Measurements from ENCODE around the gene ELFN1.

ELFN1 gene

DNA sequence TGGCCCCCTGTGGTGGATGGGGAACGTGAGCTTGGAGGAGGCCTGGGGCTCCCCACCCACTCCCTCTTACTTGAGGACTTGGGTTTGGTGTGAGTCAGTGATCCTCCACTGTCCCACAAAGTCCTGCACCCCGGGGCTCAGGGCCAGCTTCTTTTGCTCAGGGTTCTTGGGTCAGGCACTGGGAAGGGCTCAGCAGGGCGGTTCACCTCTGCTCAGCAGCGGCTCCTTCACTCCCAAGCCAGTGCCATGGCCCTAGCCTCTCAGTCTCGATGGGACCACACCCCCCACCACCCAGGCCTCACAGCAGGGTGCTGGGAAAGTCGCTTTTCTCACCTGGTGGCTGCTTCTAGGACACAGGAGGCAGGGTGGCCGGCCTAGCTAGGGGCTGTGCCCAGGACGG lies 59.1 kb downstream of the ELFN1 start:
- DNase-seq = no peak

- DNase-seq = no peak
These were observed 59.7 kb downstream of the ELFN1 start for GRCh38 chr7:1729773-1730172.

- DNase-seq = no peak
These were observed 62.0 kb downstream of the ELFN1 start for GRCh38 chr7:1732072-1732471.

DNA sequence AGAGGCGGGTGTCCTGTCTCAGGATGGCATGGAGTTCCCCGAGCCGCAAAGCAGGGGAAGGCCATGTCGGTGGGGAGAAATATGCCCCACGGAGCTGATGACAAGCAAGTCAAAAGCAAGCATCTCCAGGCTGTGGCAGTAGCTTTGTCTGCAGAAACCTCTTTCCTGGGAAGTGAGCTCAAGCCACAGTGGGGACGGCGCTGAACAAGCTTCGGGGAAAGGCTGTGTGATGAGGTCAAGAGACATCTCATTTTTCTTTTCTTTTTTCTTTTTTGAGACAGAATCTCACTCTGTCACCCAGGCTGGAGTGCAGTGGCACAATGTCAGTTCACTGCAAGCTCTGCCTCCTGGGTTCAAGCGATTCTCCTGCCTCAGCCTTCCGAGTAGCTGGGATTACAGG lies 62.6 kb downstream of the ELFN1 start:
- no peak for DNase-seq

DNA sequence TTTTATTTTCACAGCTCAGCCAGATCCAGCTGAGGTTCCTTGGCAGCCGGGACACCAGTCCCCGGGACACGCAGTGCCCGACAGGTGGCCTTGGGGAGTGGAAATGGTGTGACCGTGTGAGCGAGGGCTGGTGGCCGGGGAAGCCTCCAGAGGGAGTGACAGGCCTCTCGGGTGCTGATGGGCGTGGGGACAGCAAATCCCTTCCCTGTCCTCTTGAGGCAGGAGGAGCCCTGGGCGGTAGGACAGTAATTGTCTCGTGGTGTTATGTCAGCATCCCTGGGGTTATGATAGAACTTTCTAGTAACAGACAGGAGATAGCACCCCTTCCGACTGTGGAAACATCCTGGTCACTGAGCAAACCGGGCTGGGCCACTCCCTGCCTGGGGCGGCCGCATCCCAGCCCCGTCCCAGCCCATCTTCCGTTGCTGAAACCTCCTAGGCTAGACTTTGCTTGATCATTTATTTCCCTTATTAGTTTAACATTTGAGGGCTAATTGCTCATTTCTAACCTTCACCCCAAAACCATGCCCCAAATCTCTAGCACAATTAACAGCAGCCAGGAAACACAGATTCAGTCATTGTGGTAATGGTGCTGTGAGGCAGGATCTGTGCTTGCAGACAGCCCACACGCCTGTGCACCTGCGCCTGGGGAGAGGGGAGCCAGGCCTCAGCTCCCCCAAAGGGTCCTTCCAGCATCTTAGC lies 63.3 kb downstream of the ELFN1 start:
- DNase-seq = no peak

GRCh38 chr7:1733908-1734730 lies 64.0 kb downstream of the ELFN1 start:
- no peak for DNase-seq

DNA sequence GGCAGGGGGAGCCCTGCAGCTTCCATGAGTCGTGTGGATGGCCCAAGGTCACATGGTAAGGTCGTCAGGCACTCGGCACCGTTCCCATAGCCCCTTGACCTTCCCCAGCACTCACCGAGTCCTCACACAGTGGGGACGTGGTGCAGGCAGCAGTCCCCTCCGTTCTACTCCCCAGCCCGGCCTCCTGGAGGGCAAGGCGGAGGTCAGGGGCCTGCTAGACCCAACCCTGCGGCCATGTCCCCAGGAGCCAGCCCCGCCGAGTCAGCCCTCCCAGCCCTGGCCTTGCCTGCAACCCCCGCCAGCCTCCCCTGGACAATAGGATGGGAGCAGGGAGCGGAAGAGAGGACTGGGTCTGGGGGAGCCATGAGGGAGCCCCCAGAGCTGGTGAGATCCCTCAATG lies 65.2 kb downstream of the ELFN1 start:
- DNase-seq = no peak

- no peak for DNase-seq
These were observed 65.9 kb downstream of the ELFN1 start for GRCh38 chr7:1735806-1736483.

- DNase-seq = no peak
These were observed 66.4 kb downstream of the ELFN1 start for GRCh38 chr7:1736484-1736817.

GRCh38 chr7:1736830-1737229 lies 66.8 kb downstream of the ELFN1 start:
- no peak for DNase-seq

GRCh38 chr7:1737523-1737922 lies 67.4 kb downstream of the ELFN1 start:
- DNase-seq = no peak

DNA sequence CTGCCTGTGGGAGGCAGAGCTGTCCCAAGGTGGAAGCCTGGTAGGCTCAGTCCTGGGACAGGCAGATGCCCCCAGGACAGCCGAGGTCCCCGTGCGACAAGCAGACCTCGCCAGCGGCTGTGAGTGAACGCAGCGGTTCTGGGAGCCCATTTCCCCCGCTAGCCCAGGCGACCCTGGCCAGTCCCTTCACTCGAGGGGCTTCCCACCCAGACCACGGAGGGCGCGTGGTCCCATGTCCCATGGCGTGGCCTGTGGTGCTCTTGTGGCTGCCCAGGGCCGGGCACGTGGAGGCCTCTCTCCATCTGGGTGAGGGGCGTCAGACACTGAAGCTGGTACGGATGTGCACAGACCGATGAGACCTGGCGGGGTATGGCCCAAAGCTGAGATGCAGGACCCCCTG lies 67.9 kb downstream of the ELFN1 start:
- no peak for DNase-seq

DNA sequence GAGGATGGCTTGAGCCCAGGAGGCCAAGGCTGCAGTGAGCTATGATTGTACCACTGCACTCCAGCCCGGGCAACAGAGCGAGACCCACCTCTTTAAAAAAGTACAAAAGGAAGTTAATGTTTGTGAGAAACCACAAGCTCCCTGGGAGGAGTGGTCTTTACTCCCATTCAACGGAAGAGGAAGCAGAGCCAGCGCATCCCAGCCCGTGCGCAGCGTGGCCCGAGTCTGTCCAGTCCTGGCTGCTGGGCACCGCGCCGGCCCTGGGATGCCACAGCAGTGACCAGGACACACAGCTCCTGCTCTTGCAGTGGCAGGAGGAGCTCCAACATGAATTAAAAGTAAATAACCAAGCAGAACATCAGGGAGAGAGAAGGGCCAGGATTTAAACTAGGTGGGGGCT lies 68.4 kb downstream of the ELFN1 start:
- DNase-seq = no peak

DNA sequence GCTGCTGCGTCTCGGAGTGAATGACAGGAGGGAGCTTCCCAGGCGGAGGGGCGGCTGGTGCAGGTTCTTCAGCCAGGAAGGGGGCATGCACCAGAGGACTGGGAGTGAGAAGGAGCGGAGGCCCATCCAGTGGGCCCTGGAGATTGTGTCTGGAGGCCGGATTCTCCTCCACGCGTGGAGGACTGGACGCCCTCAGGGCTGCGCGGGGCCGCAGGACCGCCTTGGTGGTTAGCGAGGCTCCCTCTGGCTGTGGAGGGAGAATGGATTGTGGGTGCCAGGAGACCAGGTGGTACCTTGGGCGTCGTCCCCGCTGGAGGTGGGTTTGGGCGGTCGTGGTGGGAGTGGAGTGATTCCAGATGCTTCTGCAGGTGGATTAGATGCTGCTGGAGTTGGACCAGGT lies 68.9 kb downstream of the ELFN1 start:
- no peak for DNase-seq

DNA sequence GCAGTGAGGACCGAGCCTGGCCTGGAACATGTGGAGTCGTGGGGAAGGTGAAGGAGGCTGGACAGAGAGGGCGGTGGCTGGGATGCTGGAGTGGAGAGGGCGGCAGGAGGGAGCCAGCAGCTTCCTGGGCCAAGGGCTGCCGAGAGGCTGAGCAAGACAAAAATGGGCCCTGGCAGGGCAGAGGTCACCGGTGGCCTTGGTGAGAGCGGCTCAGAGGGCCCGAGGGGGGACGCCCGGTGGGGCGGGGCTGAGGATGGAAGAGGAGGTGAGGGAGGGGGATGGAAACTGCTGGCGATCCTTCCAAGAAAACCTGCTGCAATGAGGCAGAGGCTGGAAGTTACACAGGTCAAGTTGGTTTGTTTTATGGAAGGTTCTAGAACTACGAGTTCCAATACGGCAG lies 69.5 kb downstream of the ELFN1 start:
- DNase-seq = no peak

DNA sequence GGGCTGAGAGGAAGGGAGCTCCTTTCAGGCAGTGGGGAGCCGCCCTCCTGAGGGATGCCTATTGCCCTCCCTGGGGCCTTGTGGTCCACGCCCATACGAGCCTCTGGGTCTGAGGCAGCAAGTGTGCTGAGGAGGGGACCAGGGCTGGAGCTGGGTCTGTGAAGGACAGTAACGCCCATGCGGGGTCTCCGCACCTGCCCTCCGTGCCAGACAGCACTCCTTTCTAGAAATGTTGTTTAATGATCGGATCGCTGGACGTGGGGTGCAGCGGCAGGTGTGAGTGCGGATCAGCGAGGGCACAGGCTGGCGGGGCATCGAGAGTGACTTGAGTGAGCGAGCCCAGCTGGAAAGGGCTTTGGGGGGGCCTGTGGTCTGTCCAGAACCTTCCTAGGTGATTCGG lies 70.1 kb downstream of the ELFN1 start:
- no peak for DNase-seq

- no peak for DNase-seq
These were observed 71.2 kb downstream of the ELFN1 start for GRCh38 chr7:1741246-1741645.

DNA sequence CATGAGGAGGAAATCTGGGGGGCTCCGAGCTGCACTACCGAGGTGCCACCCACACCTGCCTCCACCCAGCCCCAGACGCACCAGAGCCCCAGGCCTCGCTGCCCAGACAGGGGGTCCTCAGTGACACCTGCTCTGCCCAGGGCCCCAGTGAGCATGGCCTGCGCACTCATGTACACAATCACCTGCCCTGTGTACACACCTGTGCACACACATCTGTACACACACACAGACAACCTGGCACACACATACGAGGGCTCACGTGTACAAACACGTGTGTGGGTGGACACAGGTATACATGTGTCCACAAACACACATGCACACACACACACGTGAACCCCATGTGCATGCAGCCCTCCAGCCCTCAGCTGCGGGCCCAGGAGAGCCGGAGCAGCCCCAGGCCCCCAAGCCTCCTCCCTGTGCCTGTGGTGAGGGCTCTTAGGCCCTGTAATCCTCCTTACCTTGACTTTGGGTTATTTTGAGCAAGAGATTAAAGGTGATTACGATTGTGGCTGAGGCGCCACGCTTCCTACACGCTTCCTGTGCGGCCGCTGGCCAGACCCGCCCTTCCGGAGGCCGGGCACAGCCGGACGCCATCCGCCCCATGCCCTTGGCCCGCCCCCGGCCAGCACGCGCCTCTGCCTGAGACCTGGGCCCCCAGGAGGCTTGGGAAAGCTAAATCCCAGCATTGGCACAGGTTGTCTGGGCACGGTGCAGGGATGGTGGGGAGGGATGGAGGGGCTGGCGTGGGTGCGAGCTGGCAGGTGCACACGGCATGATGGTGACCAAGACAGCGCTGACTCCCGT lies 71.9 kb downstream of the ELFN1 start:
- no peak for DNase-seq

DNA sequence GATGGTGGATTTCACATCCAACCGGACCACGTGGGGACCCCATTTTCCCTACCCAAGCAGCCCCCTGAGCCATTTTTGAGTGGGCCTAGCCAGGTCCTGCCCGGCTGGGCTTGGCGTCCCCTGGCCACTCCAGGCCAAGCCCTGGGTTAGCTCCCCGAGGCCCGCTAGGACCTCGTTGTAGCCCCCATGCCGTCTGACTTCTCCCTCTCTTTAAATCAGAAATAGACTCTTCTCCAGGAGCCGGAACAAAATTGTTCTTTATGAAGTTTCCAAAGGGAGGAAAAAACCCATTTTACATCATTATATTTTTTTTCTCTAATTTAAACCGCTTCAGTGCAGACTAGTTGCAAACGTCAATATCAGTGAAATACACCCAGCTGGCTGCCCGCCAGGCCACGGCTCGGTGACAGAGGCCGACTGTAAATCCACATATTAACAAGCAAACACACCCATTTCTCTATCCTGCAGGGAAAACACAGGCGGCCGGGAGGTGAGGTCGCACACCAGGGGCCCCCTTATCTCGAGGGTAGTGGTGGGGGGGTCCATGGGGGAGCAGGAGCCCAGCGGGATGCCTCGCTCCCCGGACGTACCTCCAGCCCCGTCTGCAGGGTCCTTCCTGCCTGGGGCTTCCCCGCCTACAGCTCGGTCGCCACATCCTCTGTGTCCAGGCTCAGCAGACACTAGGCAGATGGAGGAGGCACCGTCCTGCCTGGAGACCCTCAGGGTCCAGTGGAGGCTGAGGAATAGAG lies 72.7 kb downstream of the ELFN1 start:
- DNase-seq = no peak

DNA sequence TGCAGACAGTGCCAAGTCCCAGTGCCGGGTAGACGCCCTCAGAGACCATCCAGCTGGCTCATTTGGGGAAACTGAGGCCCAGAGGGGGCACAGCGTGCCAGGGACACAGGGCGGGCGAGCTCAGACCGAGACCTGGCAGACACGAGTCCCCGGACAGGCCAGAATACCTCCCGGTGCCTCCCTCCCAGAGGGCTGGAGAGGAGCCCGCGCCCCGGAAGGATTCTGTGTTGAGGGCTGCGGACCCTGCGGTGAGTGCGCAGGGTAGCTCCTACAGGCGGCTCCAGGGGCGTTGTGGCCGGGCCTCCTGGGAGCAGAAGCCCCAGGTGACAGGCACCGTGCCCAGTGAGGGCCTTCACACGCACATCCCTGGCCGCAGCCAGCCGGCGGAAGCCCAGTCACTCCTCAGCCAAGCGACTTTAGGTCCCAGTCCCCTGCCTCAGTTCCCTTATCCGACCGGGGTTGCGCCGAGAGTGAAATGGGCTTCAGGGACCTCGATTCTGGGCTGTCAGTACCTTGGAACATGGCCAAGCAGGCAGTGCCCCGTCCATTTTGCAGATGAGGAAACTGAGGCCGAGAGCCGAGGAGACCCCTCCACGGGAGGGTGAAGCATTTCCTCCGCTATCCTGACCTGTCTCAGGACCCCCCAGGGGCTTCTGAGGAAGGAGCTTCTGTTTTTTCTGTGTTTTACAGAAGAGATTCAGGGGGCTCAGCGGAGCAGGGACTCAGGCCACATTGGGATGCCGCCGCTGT lies 73.6 kb downstream of the ELFN1 start:
- no peak for DNase-seq

DNA sequence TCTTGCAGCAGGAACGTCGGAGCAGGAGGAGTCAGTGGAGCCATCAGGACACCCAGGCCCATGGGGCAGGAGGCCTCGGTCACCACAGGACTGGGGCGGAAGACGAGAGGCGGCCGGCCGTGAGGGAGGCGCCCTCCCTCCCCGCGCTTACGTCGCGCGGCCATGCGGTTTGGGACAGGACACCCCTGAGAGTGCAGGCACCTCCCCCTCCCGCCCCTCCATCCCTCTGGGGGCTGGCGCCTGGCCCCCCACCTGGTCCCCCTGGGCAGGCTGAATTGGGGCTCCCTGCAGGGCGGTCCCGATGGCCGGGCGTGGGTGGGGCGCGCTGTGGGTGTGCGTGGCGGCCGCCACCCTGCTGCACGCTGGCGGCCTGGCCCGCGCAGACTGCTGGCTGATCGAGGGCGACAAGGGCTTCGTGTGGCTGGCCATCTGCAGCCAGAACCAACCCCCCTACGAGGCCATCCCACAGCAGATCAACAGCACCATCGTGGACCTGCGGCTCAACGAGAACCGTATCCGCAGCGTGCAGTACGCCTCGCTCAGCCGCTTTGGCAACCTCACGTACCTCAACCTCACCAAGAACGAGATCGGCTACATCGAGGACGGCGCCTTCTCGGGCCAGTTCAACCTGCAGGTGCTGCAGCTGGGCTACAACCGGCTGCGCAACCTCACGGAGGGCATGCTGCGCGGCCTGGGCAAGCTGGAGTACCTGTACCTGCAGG lies 74.4 kb downstream of the ELFN1 start:
- no peak for DNase-seq

Measured in hippocampal formation (tissue), 2 donors.